GM18511 (cell line): ENCODE results near the gene OSBPL9.

Experiments used
- ATAC-seq: cut with Tn5 transposase; IDR thresholded peaks from one replicate; pipeline ENCODE4 v1.9.1; 2021; ENCODE audit warnings: mild to moderate bottlenecking, moderate library complexity; ENCODE audit not compliant: unreplicated experiment

OSBPL9 gene

GRCh38 chr1:51661081-51661518 lies 44.2 kb downstream of the OSBPL9 start:
- ATAC-seq, result no peak

GRCh38 chr1:51663105-51663504 lies 46.2 kb downstream of the OSBPL9 start:
- no peak for ATAC-seq

DNA sequence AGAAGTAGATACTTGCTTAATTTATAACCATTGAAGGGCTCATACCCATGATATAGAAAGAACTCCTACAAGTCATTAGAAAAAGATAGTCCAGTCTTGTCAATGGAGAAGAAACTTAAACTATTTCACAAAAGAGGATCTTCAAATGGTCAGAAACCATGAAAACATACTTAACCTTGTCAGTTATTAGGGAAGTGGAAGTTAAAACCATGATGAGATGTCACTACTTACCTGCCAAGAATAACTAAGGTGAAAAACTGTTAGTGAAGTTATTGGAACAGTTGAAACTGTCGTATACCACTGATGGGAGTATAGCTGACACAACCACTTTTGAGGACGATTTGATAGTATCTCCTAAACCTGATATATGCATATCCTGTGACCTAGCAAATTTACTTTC lies 46.8 kb downstream of the OSBPL9 start:
- ATAC-seq, result no peak

DNA sequence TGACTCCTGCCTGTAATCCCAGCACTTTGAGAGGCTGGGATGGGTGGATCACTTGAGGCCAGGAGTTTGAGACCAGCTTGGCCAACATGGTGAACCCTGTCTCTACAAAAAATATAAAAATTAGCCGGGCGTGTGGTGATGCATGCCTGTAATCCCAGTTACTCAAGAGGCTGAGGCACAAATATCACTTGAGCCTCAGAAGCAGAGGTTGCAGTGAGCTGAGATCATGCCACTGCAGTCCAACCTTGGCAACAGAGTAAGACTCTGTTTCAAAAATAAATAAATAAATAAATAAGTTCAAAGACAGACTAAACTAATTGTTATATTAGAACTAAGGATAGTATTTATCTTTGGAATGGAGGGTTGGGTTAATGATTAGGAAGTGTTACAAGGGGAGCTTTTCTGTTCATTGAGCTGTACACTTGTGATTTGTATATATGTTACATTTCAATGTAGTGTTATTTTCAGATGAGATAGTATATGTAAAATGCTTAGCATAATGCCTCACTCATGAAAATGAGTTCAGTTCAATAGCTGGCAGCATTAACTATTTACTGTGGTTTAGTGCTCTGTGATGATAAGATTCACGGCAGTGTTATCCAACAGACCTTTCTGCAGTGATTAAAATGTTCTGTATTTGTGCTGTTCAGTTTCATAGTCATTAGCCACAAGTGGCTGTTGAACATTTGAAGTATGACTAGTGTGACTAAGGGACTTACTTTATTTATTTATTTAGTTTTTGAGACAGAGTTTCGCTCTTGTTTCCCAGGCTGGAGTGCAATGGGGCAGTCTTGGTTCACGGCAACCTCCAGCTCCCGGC lies 47.7 kb downstream of the OSBPL9 start:
- ATAC-seq, result no peak

DNA sequence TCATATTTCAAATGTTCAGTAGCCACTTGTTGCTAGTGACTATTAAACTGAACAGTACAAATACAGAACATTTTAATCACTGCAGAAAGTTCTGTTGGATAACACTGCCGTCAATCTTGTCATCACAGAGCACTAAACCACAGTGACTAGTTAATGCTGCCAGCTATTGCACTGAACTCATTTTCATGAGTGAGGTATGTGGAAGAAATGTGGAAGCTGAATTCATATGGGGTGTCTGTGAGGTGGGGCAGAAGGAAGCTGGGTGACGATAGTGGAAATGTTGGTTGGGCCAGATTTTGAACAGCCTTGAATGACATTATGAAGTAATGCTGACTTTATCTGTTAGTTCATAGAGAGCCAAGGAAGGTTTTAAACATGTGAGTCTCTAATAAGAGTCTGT lies 49.6 kb downstream of the OSBPL9 start:
- no peak for ATAC-seq

GRCh38 chr1:51667561-51667960 lies 50.7 kb downstream of the OSBPL9 start:
- ATAC-seq, result no peak

DNA sequence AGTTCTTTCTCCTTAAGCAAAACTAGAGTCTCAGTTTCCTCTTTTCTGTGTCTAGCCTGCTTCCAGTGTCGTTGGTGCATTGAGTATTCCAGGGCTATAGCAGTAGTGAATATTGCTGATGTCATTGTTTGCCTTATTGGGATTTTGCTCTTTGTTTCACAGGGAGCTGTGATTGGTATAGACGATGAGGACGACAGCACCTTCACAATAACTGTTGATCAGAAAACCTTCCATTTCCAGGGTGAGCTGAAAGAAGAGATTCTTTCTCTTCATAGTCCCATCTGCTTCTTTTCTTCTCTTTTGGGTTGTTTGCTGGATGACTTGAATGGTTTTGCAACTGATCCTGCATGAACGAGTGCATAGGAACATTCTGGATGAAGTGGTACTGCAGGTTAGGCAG lies 52.4 kb downstream of the OSBPL9 start:
- no peak for ATAC-seq

- no peak for ATAC-seq
Measured at GRCh38 chr1:51669816-51670215, 52.9 kb downstream of the OSBPL9 start.

DNA sequence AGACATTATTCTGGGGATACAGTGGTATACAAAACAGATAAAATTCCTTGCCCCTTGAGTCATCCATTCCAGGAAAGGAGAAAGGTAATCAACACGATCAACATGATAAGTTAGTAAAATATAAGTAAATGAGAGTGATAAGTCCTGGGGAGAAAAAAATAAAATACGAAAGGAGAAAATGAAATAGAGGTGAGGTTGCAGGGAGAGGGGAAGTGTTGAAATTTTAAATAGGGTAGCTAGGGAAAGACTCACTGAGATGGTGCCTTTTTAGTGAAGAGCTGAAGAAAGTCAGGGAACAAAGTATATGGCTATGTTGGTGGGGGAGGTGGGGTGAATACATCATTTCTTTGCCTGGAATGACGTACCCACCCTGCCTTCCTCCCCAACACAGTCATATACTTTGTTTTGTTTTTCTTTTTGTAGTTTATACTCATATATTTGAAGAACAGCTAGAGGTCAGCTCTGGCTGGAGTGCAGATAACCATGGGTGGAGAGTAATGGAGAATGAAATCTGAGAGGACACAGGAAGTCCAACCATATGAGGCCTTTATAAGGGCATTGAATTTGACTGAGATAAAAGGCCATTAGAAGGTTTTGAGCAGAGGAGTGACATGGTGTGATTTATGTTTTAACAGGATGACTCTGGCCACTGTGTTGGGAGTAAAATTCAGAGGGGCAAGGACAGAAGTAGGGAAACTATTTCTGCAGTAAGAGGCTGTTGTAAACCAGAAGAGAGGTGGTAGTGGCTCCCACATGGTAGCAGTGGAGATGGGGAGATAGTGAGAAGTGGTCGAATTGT lies 54.8 kb downstream of the OSBPL9 start:
- no peak for ATAC-seq

- no peak for ATAC-seq
Measured at GRCh38 chr1:51673279-51673678, 56.4 kb downstream of the OSBPL9 start.

DNA sequence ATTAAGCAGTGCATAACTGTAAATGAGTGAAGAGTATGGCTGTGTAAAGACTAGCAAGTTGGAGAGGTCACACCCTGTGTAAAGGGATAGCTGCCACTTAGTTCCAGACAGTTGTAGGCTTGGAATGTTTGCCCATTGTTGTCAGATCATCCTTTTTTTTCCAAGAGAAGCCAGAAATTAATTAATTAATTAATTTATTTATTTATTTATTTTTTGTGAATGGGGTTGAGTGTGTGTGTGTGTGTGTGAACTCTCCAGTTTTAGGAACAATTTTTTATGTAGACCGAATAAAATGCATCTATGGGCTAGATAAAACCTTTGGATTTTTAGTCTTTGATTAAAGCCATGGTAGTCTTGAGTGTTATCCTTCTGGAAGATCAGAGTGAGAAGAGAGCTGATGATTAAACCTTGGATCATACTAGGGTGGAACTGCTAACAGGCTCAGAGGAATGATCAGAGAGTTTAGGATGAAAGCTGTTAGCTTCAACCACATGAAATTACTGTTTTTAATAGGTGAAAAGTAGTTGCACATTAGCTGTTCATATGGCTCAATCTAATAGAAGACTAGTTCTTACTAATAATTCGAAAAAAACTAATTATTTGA lies 58.4 kb downstream of the OSBPL9 start:
- no peak for ATAC-seq

DNA sequence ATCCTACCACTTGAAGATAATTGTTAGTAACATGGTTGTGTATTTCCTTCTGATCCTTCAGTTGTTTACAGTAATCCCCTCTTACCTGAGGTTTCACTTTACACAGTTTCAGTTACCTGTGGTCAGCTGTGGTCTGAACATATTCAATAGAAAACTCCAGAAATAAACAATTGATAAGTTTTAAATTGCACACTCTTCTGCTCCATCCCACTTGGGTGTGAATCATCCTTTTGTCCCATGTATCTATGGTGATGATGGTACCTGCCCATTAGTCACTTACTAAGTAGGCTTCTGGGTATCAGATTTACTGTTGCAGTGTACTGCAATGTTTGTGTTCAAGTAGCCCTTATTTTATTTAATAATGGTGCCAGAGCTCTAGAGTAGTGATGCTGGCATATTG lies 62.5 kb downstream of the OSBPL9 start:
- ATAC-seq, result peak; percentile 54

GRCh38 chr1:51684776-51685175 lies 67.9 kb downstream of the OSBPL9 start:
- ATAC-seq, result no peak

DNA sequence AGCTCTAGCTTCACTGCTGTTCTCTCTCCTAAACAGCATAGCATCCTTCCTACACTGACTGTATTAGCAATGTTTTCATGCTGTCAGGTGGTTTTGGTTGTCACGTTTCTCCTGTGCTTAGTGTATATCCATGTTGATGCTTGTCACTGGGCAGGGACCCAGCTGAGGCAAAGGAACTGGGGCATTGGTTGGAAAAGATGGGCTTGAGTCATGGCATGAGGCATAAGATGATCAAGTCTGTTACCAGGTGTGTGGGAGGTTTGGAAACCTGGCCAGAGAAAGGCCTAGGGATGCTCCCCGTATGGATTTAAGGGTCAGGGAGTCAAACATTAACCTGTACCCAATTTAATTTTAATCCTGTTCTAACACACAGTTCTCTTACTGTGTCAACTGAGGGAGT lies 69.6 kb downstream of the OSBPL9 start:
- ATAC-seq, result no peak

DNA sequence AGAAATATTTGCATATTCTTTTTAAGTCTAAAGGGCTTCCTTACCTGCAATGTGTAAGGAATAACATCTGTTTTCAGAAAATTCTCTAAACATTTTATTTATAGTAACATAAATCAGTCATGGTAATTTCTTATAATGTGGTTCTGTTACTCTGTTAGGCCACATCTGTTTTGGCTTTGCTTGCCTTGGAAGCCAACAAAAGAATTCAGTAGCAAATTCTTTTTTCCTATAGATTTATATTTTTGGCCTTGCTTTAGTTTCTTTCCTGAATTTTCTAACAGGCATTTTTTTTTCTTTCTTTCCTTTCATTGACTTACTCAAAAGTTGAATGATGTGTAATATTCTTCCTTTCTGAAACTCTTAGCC lies 72.2 kb downstream of the OSBPL9 start:
- no peak for ATAC-seq

DNA sequence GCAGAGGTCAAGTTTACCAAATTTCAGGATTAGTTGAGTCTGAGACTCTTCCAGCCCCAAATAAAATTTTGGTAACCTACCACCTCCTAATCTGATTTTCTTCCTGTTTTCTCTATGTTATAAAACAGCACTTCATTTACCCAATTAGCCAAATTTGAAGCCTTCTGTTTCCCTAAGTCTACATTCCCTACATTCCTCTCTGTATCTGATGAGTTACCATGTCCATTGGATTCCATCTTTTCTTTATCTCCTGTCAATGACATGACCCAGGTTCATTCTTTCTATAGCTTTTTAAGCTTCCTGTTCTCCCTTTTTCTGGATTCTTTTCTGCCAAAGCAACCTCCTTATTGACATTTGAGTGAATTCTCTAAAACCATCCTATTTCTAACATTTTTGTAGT lies 72.8 kb downstream of the OSBPL9 start:
- ATAC-seq, result no peak

DNA sequence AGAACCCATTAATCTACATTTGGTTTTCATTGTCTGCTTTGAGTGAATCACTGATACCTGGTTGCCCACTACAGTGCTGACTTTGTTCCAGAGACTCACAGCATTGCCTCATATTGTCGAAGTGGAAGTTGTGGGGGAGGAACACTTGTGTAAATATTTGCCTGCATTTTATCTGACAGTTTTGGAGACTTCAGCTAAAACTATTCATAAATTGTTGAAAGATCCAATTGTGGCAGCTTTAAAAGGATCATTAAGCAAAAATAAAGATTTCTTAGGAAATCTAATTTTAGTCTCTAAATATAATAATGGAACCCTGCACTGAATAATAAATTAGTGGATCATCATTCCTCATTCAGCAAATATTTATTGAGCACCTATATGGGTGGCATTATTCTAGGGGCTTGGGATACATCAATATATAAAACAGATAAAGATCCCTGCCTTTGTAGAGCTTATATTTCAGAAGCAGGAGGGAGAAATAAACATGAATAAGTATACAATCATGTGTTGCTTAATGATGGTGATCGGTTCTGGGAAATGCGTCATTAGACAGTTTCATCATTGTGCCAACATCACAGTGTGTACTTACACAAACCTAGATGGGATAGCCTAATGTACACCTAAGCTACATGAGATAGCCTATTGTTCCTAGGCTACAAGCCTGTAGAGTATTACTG lies 73.5 kb downstream of the OSBPL9 start:
- ATAC-seq, result no peak

GRCh38 chr1:51691920-51692319 lies 75.0 kb downstream of the OSBPL9 start:
- ATAC-seq, result no peak

DNA sequence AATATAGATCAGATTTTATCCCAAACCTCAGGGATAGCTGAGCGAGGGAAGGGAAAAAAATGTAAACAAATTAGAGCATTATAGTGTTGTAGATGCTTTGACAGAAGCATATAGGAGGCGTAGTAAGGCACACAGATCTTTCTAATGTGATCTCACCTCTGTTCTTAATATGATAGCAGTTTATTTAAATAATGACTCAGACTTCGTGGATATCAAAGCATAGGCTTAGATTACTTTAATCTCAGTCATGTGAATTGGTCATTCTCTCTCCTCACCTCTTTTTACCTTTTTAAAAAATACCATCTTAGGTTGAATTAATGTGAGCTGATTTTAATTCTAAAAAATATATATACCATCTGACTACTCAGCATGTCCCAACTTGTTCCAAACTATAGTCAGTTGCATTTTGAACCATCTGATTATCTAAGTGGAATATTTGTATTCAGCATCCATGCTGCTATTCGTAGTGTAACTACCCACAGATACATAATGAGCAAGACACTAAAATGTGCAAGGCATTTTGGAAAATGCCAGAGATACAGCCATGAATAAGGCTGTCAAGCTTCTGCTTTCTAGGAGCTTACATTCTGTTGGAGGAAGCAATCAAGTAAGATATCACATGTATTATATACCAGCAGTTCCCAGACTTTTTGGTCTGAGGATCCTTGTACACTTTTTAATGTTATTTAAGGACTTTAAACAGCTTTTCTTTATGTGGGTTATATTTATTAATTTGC lies 76.7 kb downstream of the OSBPL9 start:
- ATAC-seq, result no peak

- ATAC-seq, result no peak
Measured at GRCh38 chr1:51697166-51697565, 80.3 kb downstream of the OSBPL9 start.

DNA sequence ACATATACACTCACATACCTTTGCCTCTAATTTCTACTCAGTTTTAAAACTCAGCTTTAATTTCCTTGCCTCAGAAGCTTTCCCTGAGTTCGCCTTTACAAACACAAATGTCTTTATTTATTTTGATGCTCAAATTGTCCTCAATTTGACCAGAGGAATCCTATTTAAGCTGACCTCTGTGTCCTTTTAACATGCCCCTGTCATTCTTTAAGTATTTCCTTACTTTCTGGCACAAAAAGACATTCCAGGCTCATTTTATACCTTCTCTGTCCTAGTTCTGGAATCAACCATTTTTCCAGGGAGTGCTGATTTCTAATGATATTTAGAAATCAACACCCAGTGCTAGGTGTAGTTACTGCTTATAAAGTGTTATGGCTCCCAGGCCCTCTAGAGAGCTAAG lies 82.5 kb downstream of the OSBPL9 start:
- no peak for ATAC-seq
